ENCODE measurements around the gene PPM1N. TPM values are rescaled to one million over a fixed set of nuclear protein-coding genes. Genes with fewer than 3 reads are reported as not detected.

Gene PPM1N
- total RNA-seq, 1 donor from 2014 or later = 0.52 TPM

DNA sequence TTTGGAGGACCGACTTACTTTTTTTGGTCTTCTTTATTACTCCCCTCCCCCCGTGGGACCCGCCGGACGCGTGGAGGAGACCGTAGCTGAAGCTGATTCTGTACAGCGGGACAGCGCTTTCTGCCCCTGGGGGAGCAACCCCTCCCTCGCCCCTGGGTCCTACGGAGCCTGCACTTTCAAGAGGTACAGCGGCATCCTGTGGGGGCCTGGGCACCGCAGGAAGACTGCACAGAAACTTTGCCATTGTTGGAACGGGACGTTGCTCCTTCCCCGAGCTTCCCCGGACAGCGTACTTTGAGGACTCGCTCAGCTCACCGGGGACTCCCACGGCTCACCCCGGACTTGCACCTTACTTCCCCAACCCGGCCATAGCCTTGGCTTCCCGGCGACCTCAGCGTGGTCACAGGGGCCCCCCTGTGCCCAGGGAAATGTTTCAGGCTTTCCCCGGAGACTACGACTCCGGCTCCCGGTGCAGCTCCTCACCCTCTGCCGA, 30.0 kb upstream of the PPM1N start:
- DNase-seq (ENCODE audit: low spot score) = no peak
- peak overlapping the region; percentile 89 for H3K4me3 Mint-ChIP-seq (ENCODE audit: unreplicated experiment)
- peak overlapping the region; percentile 97 for H3K27ac Mint-ChIP-seq (ENCODE audit: unreplicated experiment)
- TF ChIP-seq CTCF (IDR thresholded peaks at IDR 0.05) = peak; percentile 48
- H3K9me3 Mint-ChIP-seq (ENCODE audit: low read depth) = no peaks in the 10 kb centered on the region
- H3K4me1 Mint-ChIP-seq (ENCODE audit: low read depth) = peaks cover 29% of the 10 kb centered on the region
- H3K36me3 Mint-ChIP-seq (ENCODE audit: low read depth) = peaks cover 4% of the 10 kb centered on the region
- no peaks in the 10 kb centered on the region for H3K27me3 Mint-ChIP-seq (ENCODE audit: low read depth)

DNA sequence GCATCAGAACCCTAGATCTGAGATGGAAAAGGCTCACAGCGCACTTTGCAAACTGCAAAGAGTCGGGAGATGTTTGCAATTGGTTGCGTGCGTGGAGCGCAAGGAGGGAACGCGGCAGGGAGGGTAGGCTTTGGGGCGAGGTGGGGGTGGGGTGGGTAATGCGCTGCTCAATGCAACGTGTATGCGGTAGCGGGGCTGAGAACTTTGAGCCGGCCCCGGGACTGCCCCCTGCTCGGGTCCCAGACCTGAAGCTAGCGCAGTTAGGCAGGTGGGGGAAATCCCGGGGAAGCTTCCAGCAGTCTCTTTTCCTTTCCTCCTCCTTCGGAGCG, 29.5 kb upstream of the PPM1N start:
- Mint-ChIP-seq H3K9me3 (ENCODE audit: low read depth) (no peaks in the 10 kb centered on the region), H3K4me3 (ENCODE audit: unreplicated experiment) (peak overlapping the region; percentile 89), H3K27ac (ENCODE audit: unreplicated experiment) (peak overlapping the region; percentile 97), H3K27me3 (ENCODE audit: low read depth) (no peaks in the 10 kb centered on the region), H3K36me3 (ENCODE audit: low read depth) (peaks cover 7% of the 10 kb centered on the region), H3K4me1 (ENCODE audit: low read depth) (peaks cover 29% of the 10 kb centered on the region)
- no peak for TF ChIP-seq CTCF (IDR thresholded peaks at IDR 0.05)
- DNase-seq (ENCODE audit: low spot score) = no peak

- peak overlapping the region; percentile 89 for H3K4me3 Mint-ChIP-seq (ENCODE audit: unreplicated experiment)
- H3K4me1 Mint-ChIP-seq (ENCODE audit: low read depth) = peaks cover 29% of the 10 kb centered on the region
- peak; percentile 97 for DNase-seq (ENCODE audit: low spot score)
- TF ChIP-seq CTCF (IDR thresholded peaks at IDR 0.05) = peak; percentile 9
- H3K36me3 Mint-ChIP-seq (ENCODE audit: low read depth) = peaks cover 8% of the 10 kb centered on the region
- peak overlapping the region; percentile 97 for H3K27ac Mint-ChIP-seq (ENCODE audit: unreplicated experiment)
- H3K9me3 Mint-ChIP-seq (ENCODE audit: low read depth) = no peaks in the 10 kb centered on the region
- no peaks in the 10 kb centered on the region for H3K27me3 Mint-ChIP-seq (ENCODE audit: low read depth)
Measured at GRCh38 chr19:45469132-45469944, 28.9 kb upstream of the PPM1N start.

DNA sequence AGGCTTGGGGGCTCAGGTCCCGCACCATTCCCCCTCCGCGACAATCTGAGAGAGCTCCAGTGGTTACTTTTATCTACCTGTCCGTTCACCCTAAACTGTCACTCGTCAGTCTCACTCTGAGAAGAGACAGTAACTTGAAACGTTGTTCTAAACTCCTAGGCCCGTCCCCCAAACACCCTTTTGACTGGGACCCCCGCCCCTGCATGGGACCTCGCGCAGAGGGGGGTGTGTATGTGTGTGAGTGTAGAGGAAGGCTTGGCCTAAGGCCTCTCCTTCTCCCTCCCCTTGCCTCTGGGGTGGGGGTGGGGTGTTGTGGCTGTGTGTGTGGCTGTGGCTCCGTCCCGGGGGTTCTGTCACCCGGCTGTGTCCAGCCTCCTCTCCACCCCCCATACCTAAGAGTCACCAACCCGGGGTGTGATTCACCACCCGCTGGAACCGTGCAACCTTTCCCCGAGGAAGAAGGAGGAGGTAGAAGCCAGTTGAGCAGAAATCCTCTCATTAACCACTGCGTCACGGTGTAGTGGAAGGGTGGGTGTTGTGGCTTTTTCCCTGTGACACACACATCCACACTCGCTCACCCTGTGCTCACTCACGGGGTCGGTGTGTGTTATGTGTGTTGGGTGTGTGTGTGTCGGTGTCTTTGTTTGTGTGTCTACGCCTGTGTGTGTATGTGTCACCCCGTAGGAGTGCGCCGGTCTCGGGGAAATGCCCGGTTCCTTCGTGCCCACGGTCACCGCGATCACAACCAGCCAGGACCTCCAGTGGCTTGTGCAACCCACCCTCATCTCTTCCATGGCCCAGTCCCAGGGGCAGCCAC, 28.1 kb upstream of the PPM1N start:
- Mint-ChIP-seq H3K27me3 (ENCODE audit: low read depth) (no peaks in the 10 kb centered on the region), H3K9me3 (ENCODE audit: low read depth) (no peaks in the 10 kb centered on the region), H3K4me3 (ENCODE audit: unreplicated experiment) (peak overlapping the region; percentile 89), H3K36me3 (ENCODE audit: low read depth) (peaks cover 8% of the 10 kb centered on the region), H3K27ac (ENCODE audit: unreplicated experiment) (peak overlapping the region; percentile 97), H3K4me1 (ENCODE audit: low read depth) (peaks cover 29% of the 10 kb centered on the region)
- DNase-seq (ENCODE audit: low spot score) = no peak
- no peak for TF ChIP-seq CTCF (IDR thresholded peaks at IDR 0.05)

- H3K27ac Mint-ChIP-seq (ENCODE audit: unreplicated experiment) = peak overlapping the region; percentile 32
- no peak for TF ChIP-seq CTCF (IDR thresholded peaks at IDR 0.05)
Measured at GRCh38 chr19:45470762-45471081, 27.5 kb upstream of the PPM1N start.

More at GRCh38 chr19:45470762-45471081, 27.5 kb upstream of the PPM1N start:
- H3K27me3 Mint-ChIP-seq (ENCODE audit: low read depth) = no peaks in the 10 kb centered on the region
- H3K9me3 Mint-ChIP-seq (ENCODE audit: low read depth) = no peaks in the 10 kb centered on the region
- H3K4me1 Mint-ChIP-seq (ENCODE audit: low read depth) = peaks cover 29% of the 10 kb centered on the region
- H3K4me3 Mint-ChIP-seq (ENCODE audit: unreplicated experiment) = peak overlapping the region; percentile 89
- no peak for DNase-seq (ENCODE audit: low spot score)
- H3K36me3 Mint-ChIP-seq (ENCODE audit: low read depth) = peaks cover 8% of the 10 kb centered on the region

All from chondrocyte (in vitro differentiated cells).